ENCODE measurements around the gene SMC3. TPM values are rescaled to one million over a fixed set of nuclear protein-coding genes. Genes with fewer than 3 reads are reported as not detected.
A peak's percentile ranks its signal among the peaks of the same experiment; 100 is the strongest.
"Not testable (repeated sequence)": the region's sequence is repeated elsewhere in the genome, so short reads cannot be mapped to it uniquely, and the experiment has no call there.

SMC3 gene
- 10 to 100 TPM; 53.9 to 55.3 TPM for total RNA-seq
- 10 to 100 TPM; 66.7 to 77.6 (median 70.2) TPM for polyA plus RNA-seq
- total RNA-seq: 88.7 to 204 (median 180) reads per million in 6 experiments

DNA sequence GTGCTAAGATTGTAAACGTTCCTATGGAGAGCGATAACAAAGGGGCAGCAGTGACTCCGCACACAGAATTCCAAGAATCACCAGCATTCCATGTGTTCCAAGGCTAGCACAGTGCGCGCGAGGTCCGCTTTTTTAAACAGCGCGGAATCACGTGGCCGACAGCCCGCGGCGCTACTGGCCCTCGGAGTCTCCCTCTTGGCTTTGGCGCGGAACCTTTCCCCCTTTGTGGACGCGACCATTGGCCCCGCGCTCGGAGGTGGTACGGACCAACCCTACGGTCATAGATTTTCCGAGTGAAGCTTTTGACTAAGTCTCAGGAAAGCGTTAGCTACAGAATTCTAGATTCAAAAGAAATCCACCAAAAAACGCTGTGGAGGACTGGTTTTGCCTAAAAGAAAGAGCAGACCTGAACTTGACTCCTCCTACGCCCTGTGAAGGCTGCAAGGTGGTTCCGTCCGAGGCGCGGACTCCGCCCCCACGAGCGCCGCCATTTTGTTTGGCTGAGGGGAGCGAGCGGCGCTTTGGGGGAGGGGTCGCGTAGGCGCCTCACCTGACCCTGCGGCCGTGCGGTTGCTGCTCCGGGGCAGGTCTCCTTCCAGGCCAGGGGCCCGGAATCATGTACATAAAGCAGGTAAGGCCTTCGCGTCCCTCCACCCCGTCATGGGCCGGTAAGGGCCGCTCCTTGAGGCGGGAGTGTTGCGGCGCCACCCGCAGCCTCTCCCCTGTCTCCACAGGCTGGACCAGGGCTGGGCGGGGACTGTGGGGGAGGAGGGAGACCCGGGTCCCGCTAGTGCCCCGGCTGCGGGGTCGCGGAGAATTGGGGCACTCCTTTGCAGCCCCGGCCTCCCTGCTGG is at the start of gene SMC3:
Gene SMC3, plus strand, starts transcription at position 495 of the 854 bp plus-strand sequence. Its CDS starts 122 bp downstream, at position 617.
- H3K4me3 Mint-ChIP-seq: peak within 1 kb of the TSS; percentile 92 to 99 (median 96)
- peaks cover 6 to 18% (median 14%) of the 10 kb centered on the region in 5 donors for H3K27me3 Mint-ChIP-seq
- peaks cover 13 to 47% (median 36%) of the 10 kb centered on the region in 4 donors for H3K4me1 Mint-ChIP-seq
- peak; percentile 85 to 86 for ATAC-seq
- H3K27ac Mint-ChIP-seq: peak within 1 kb of the TSS; percentile 97 to 98 (median 98)
- POLR2A ChIA-PET: interaction anchor here (0.6 to 2.9 kb wide), 7 partner anchors 27 to 357 kb away, joined by 3 to 11 read pairs (median 4); partner anchors contain the start of genes DUSP5 and SMNDC1
- DNase-seq: peak; percentile 81 to 98 (median 91)
- peaks cover 0 to 11% (median 0%) of the 10 kb centered on the region in 3 donors for H3K36me3 Mint-ChIP-seq
- H3K9me3 Mint-ChIP-seq: no peaks in the 10 kb centered on the region

DNA sequence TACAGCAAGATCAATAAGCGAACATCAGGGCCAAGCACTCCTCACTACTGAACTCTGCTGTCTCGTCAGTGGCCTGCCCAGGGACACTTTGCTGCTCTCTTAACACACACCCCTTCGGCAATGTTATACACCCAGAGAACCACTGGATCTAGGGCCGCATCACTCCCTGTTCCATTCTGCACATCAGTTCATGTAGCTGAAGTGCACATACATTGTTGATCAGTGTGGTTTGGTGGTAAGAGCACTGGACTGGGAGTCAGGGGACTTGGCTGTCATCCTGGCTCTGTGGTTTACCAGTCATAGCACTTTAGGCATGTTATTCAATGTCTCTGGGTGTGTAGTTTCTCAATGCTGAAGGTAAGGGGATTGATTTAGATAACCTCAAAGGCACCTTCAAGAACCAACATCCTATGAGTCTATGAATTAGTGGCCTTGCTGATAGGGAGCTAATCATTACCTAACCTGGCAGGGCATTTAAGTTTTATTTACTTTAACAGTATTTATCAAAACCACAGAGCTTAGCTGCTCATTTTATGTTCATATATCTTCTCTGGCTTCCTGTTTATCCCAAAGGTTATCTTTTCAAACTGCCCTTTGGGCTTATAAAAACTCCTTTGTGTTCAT is 45.0 kb upstream of the SMC3 start:
- Mint-ChIP-seq H3K27ac (no peak overlapping the region), H3K4me1 (peaks cover 0 to 7% (median 0%) of the 10 kb centered on the region in 4 donors), H3K36me3 (no peaks in the 10 kb centered on the region), H3K27me3 (no peaks in the 10 kb centered on the region), H3K4me3 (no peak overlapping the region), H3K9me3 (no peaks in the 10 kb centered on the region)
- DNase-seq: no peak
- POLR2A ChIA-PET: no interaction called here
- no peak for ATAC-seq

DNA sequence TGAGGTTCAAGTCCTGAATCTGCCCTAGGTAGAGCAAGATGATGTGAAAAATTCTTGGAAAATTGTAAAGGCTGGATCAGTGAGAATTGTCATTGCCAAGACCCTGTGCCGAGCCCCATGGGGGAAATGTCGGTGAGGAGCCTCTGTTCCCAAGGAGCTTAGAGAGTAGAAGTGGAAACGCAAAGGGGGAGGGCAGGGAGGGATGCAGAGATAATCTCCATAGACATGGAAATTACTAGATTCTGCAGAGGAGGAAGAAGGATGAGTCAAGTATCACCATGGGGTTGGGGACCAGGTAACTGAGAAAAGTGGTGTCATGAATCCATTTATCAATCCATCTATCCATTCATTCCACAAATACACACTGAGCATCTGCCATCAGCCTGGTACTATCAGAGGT is 43.8 kb upstream of the SMC3 start:
- no peak for DNase-seq
- no peaks in the 10 kb centered on the region for H3K36me3 Mint-ChIP-seq
- H3K27ac Mint-ChIP-seq: no peak overlapping the region
- H3K27me3 Mint-ChIP-seq: no peaks in the 10 kb centered on the region
- POLR2A ChIA-PET: no interaction called here
- peaks cover under 1 to 18% (median 4%) of the 10 kb centered on the region in 4 donors for H3K4me1 Mint-ChIP-seq
- no peaks in the 10 kb centered on the region for H3K9me3 Mint-ChIP-seq
- no peak for ATAC-seq
- no peak overlapping the region for H3K4me3 Mint-ChIP-seq

DNA sequence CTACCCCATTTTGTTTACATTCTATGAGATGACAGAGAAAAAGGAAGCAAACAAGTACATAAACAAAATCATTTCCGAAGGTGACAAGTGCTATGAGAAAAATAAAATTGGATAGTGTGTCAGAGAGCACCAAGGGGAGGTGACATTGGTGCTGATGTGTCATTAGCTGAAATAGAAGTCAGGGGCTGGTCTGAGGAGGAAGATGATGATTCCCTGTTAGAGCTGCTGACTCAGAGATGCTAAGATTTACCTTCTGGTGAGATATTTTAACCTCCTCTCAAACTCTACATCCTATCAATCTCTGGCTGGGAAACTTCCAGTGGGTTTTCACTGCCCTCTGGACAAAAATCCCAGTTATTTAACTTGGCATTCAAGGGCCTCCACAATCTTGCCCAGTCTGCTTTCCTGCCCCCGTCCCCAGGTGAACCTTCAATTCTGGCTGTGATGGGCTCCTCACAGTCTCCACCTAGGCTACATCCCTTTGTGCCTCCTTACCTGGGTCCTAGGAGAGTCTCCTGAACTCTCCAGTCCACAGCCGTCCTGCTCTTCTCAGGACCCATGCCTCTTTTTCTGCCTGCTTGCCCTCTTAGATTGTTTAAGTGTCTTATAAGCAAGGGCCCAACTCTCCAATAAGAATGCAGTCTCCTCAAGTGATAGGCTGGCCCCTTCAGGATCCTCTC is 43.2 kb upstream of the SMC3 start:
- H3K4me1 Mint-ChIP-seq: peaks cover 1 to 23% (median 10%) of the 10 kb centered on the region in 4 donors

DNA sequence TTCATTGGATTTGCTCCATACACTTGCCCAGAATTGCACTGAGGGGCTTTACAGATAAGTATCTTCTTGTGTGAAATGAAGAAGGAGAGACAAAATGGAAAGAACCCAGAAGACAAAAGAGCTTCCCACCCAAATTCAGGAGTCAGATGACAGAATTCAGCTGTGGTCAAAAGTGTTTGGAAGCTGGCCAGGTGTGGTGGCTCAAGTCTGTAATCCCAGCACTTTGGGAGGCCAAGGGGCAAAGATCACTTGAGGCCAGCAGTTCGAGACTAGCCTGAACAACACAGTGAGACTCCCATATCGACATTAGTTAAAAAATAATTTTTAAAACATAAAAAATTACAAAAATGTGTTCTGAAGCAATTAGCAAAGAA is 42.6 kb upstream of the SMC3 start:
- Mint-ChIP-seq H3K4me3 (no peak overlapping the region), H3K27me3 (no peaks in the 10 kb centered on the region), H3K9me3 (no peaks in the 10 kb centered on the region), H3K36me3 (no peaks in the 10 kb centered on the region), H3K4me1 (peaks cover 1 to 29% (median 15%) of the 10 kb centered on the region in 4 donors), H3K27ac (no peak overlapping the region)
- no peak for DNase-seq
- ATAC-seq: no peak
- POLR2A ChIA-PET: no interaction called here

More for the DNA sequence above, 43.2 kb upstream of the SMC3 start:
- Mint-ChIP-seq H3K27ac (no peak overlapping the region), H3K27me3 (no peaks in the 10 kb centered on the region), H3K36me3 (no peaks in the 10 kb centered on the region), H3K4me3 (no peak overlapping the region), H3K9me3 (no peaks in the 10 kb centered on the region)
- DNase-seq (no peak), ATAC-seq (no peak)
- POLR2A ChIA-PET: no interaction called here

DNA sequence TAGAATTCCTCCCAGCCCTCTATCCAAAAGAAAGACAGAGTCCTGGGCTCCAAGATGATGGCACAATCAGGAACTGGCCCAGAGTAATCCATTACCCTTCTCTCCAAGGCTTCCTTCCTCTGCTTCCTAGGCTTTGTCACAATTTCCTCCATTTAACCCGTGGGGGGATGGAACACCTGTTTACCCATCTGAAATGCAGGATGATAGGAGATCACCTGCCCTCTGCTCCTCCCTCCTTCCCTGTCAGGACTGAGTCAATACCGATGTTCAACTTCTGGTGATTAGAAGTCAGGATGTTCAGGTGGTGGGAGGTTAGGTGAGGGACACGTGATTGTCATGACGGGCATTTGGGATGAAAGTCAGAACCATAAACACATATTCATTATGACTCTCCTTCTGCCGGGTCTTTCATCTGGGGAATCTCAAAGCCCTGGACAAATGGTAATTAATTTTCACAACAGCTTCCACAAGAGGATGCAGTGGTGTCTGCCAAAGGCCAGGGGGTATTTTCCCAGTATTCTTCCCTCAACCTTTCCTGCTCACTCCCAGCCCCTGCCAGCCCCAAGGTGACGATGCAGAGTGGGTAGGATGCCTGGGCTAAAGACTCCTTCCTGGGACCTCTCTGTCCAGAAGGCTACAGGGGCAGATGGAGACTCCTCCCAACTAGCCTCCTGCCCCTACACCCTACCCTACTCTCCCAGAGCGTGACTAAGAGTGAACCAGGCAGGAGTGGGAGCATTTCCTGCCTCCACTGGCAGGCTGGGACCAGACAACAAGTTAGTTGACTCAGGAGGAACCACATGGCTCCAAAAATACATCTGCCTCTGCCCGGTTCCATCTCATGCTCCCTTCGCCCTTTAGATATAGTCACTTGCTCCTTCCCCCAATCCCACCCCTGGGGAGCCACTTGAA is 41.9 kb upstream of the SMC3 start:
- no peak for ATAC-seq
- no peaks in the 10 kb centered on the region for H3K36me3 Mint-ChIP-seq
- no peak for DNase-seq
- H3K4me1 Mint-ChIP-seq: peaks cover 1 to 31% (median 17%) of the 10 kb centered on the region in 4 donors
- H3K27ac Mint-ChIP-seq: no peak overlapping the region
- POLR2A ChIA-PET: no interaction called here
- no peak overlapping the region for H3K4me3 Mint-ChIP-seq
- no peaks in the 10 kb centered on the region for H3K27me3 Mint-ChIP-seq
- H3K9me3 Mint-ChIP-seq: no peaks in the 10 kb centered on the region

DNA sequence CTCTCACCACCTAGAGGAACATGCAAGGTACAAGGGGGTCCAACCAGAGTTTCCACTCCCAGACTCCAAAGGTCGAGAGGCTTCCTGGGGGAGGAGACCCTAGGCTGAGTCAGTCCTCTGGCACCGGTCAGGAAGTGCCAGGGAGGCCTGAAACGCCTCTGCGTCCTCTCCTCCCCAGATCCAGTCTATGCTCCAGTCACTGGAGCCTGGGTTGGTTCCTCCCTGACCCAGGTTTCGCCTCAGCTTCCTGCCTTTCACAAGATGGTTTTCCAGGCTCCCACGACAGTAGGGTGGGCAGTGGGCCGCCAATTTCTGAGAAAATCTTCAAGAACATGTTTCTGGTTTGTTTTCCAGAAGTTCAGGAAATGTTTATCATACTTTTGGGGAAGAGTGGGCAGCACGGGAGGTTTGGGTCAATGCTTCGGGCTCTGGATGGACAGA is 39.7 kb upstream of the SMC3 start:
- POLR2A ChIA-PET: no interaction called here
- no peak overlapping the region for H3K4me3 Mint-ChIP-seq

DNA sequence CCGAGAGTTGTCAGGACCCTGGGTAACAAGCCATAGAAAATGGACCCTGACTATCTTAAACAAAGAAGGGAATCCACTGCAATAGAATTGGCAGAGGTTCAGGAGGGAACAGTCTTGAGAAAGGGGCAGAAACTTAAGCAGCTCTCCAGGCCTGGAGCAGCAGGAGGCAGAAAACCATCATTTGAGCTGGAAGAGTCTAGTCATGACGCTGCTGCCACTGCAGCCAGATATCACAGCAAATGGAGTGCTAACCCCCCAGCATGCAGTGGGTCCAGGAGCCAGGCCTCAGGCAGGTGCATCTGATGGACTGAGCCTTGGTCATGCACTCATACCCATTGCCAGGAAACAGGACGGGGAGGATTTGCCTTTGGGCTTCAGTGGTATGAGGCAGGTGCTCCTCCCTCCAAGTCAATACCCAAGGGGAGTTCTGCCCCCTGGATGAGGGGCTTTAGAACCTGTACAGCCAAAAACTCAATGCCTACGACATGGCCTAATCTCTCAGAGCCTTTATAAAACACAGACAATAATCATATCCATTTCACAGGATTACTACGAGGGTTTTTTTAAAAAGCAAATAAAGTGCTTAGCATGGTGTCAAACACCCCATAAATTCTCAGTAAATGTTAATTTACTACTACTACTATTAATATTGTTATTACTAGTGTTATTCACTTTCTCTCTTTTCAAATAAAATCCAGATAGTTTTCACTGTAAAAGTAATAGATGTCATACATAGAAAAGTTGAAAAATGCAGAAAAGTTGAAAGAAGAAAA is 39.1 kb upstream of the SMC3 start:
- Mint-ChIP-seq H3K27me3 (peaks cover 0 to 5% (median 3%) of the 10 kb centered on the region in 5 donors), H3K9me3 (no peaks in the 10 kb centered on the region), H3K36me3 (no peaks in the 10 kb centered on the region), H3K27ac (no peak overlapping the region), H3K4me3 (peak overlapping the region in 2 of 10 donors; percentile 22 to 54), H3K4me1 (peaks cover 3 to 34% (median 18%) of the 10 kb centered on the region in 4 donors)
- DNase-seq (no peak), ATAC-seq (no peak)
- POLR2A ChIA-PET: no interaction called here

More for the DNA sequence above, 39.7 kb upstream of the SMC3 start:
- H3K4me1 Mint-ChIP-seq: peaks cover 1 to 30% (median 18%) of the 10 kb centered on the region in 4 donors
- peaks cover 0 to 5% (median 0%) of the 10 kb centered on the region in 5 donors for H3K27me3 Mint-ChIP-seq
- H3K27ac Mint-ChIP-seq: no peak overlapping the region
- H3K9me3 Mint-ChIP-seq: no peaks in the 10 kb centered on the region
- no peaks in the 10 kb centered on the region for H3K36me3 Mint-ChIP-seq
- no peak for DNase-seq
- ATAC-seq: no peak

DNA sequence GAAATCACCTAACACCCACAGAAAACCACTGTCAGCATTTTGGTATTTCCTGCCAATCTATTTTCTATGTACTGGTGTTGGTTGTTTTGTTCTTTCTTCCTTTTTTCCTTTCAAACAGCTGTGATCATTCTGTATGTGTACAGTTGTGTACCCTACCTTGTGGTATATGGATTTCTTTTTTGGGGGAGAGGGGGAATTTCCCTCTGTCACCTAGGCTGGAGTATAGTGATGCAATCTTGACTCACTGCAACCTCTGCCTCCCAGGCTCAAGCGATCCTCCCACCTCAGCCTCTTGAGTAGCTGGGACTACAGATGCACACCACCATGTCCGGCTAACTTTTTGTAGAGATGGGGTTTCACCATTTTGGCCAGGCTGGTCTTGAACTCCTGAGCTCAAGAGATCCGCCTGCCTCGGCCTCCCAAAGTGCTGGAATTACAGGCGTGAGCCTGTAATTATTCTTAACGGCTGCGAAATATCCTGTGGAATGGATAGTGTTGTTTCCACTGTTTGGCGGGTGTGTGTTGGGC is 38.4 kb upstream of the SMC3 start:
- H3K36me3 Mint-ChIP-seq, POLR2A ChIA-PET, H3K27ac Mint-ChIP-seq, H3K9me3 Mint-ChIP-seq, H3K27me3 Mint-ChIP-seq, DNase-seq: not testable (repeated sequence)
- H3K4me3 Mint-ChIP-seq: peak overlapping the region in 5 of 10 donors; percentile 12 to 66 (median 42)
- peaks cover 3 to 34% (median 18%) of the 10 kb centered on the region in 4 donors for H3K4me1 Mint-ChIP-seq
- ATAC-seq: peak in 1 of 2 donors; percentile 60

DNA sequence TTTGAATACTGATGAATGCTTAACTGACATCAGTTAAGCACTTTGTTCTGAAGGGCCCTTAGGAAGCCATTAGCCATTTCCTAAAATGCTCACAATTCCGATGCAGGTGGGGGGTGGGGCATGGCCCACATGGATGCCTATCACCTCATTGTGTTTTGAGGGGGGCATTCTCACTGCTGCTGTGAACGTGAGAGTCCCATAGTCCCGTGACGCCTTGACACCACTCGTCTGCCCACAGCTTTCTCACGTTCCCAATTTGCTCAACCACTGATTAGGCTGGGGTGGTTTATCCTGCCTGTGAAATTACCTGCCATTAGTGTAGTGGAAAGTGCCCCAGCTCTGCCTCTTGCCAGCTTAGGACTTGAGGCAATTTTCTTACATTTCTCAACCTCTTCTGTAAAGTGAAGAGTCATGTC is 37.9 kb upstream of the SMC3 start:
- Mint-ChIP-seq H3K9me3 (no peaks in the 10 kb centered on the region), H3K4me1 (peaks cover 5 to 38% (median 19%) of the 10 kb centered on the region in 4 donors), H3K4me3 (peak overlapping the region in 1 of 10 donors; percentile 16), H3K27me3 (peaks cover 0 to 8% (median 4%) of the 10 kb centered on the region in 5 donors), H3K36me3 (no peaks in the 10 kb centered on the region), H3K27ac (no peak overlapping the region)
- no peak for DNase-seq
- POLR2A ChIA-PET: no interaction called here
- ATAC-seq: no peak

DNA sequence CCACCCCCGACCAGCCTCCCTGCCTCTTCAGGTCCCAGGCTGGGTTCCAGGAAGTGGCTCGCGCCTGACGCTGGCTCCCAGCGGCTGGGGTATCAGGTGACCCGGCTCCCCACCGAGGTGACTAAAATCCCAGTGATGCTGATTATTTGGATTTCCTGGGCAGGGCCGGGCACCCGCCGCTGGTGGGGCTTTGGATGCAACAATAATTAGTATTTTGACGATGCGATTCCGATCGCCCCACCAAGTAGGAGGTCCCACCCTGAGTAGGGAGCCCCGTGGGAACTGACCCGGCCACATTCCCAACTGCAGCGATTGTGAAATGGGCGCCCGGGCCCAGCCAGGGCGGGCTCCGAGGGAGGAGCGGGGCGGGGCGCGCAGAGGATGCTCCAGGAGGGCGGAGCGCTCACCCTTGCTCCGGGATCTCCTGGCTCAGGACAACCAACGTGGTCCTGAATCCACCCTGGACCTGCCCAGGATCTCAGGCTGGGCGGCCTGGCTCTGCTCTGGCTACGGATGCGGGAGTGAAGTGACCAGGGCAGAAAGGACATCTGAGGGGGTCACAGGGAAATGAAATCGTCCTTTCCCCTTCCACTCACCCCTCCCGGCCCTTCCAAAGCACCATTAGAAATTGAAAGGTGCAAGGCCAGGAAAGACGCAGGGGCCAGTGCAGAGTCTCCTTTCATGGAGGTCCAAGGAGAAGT is 37.2 kb upstream of the SMC3 start:
- Mint-ChIP-seq H3K36me3 (no peaks in the 10 kb centered on the region), H3K9me3 (no peaks in the 10 kb centered on the region), H3K27me3 (peaks cover 0 to 10% (median 5%) of the 10 kb centered on the region in 5 donors), H3K27ac (no peak overlapping the region), H3K4me1 (peaks cover 7 to 41% (median 19%) of the 10 kb centered on the region in 4 donors), H3K4me3 (peak overlapping the region in 4 of 10 donors; percentile 4 to 36 (median 22))
- DNase-seq (no peak), ATAC-seq (no peak)
- POLR2A ChIA-PET: no interaction called here
